PFSK-1 (cell line): Measurements from ENCODE around the gene PSD.

Experiments used
- FOXP2 ChIP-seq: optimal IDR thresholded peaks from 2 replicates; pipeline ENCODE3; 2011; ENCODE audit warnings: borderline replicate concordance, control low read depth, inconsistent platforms; ENCODE audit not compliant: insufficient read depth; ENCODE audit errors: extremely low read length, extremely low read depth
- POLR2AphosphoS5 ChIP-seq: IDR thresholded peaks from 2 replicates; pipeline ENCODE4 v1.6.1; 2012; ENCODE audit warnings: low read depth, mild to moderate bottlenecking, control low read depth, low read length, moderate library complexity
- SIN3A ChIP-seq: IDR thresholded peaks from 2 replicates; pipeline ENCODE4 v1.6.1; 2012; ENCODE audit warnings: mild to moderate bottlenecking, low read length, moderate library complexity, borderline replicate concordance; ENCODE audit not compliant: insufficient read depth
- TAF1 ChIP-seq: IDR thresholded peaks from 2 replicates; pipeline ENCODE4 v1.6.1; 2012; ENCODE audit warnings: low read length, control low read depth, borderline replicate concordance; ENCODE audit not compliant: insufficient read depth
- TF ChIP-seq, protein P1 (sequence below), 2 experiments: IDR thresholded peaks; 2 replicates each; pipeline versions ENCODE4 v1.6.1 to v1.8.0; 2011 to 2012; ENCODE audit warnings: low read depth in 2 of 2, low read length in 2 of 2, control low read depth in 1 of 2, inconsistent platforms in 1 of 2, mild to moderate bottlenecking in 1 of 2, moderate library complexity in 1 of 2; ENCODE audit not compliant: insufficient read depth in 1 of 2

PSD gene

GRCh38 chr10:102392306-102392705 is 26.3 kb downstream of the PSD start:
- TF ChIP-seq FOXP2 (no peak), TAF1 (no peak)

DNA sequence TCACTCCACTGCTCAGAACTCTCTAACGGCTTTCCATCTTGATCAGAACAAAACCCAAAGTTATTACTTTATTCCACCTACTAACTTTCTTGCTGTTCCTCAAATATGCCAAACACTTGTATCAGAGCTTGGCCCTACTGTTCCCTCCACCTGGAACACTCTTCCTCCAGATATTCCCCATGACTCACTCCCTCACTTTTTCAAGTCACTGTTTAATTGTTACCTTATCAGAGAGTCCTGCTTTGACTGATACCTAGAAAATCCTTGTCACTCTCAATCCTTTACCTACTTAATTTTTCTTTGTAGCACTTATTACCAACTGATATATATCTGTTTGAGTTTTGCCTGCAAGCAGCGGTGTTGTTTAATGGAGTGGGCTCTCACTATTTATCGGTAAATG is 28.7 kb downstream of the PSD start:
- TF ChIP-seq TAF1 (no peak), FOXP2 (no peak), POLR2AphosphoS5 (no peak), SIN3A (no peak)
- TF ChIP-seq, protein P1, sequence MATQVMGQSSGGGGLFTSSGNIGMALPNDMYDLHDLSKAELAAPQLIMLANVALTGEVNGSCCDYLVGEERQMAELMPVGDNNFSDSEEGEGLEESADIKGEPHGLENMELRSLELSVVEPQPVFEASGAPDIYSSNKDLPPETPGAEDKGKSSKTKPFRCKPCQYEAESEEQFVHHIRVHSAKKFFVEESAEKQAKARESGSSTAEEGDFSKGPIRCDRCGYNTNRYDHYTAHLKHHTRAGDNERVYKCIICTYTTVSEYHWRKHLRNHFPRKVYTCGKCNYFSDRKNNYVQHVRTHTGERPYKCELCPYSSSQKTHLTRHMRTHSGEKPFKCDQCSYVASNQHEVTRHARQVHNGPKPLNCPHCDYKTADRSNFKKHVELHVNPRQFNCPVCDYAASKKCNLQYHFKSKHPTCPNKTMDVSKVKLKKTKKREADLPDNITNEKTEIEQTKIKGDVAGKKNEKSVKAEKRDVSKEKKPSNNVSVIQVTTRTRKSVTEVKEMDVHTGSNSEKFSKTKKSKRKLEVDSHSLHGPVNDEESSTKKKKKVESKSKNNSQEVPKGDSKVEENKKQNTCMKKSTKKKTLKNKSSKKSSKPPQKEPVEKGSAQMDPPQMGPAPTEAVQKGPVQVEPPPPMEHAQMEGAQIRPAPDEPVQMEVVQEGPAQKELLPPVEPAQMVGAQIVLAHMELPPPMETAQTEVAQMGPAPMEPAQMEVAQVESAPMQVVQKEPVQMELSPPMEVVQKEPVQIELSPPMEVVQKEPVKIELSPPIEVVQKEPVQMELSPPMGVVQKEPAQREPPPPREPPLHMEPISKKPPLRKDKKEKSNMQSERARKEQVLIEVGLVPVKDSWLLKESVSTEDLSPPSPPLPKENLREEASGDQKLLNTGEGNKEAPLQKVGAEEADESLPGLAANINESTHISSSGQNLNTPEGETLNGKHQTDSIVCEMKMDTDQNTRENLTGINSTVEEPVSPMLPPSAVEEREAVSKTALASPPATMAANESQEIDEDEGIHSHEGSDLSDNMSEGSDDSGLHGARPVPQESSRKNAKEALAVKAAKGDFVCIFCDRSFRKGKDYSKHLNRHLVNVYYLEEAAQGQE (IDR thresholded peaks at IDR 0.05; ENCODE audit: insufficient read depth in 1 of 2, low read depth in 2 of 2, low read length in 2 of 2), result no peak

- no peak for TF ChIP-seq FOXP2
- TF ChIP-seq SIN3A, result no peak
- TF ChIP-seq TAF1, result no peak
- no peak for TF ChIP-seq POLR2AphosphoS5
- TF ChIP-seq, protein P1 (IDR thresholded peaks at IDR 0.05; ENCODE audit: insufficient read depth in 1 of 2, low read depth in 2 of 2, low read length in 2 of 2), result no peak
These were observed 33.8 kb downstream of the PSD start for GRCh38 chr10:102384606-102385429.

- TF ChIP-seq TAF1 (no peak), FOXP2 (no peak), POLR2AphosphoS5 (no peak), SIN3A (no peak)
- TF ChIP-seq, protein P1 (IDR thresholded peaks at IDR 0.05; ENCODE audit: insufficient read depth in 1 of 2, low read depth in 2 of 2, low read length in 2 of 2), result no peak
These were observed 34.5 kb downstream of the PSD start for GRCh38 chr10:102384053-102384452.

GRCh38 chr10:102382871-102383270 is 35.7 kb downstream of the PSD start:
- TF ChIP-seq, protein P1 (IDR thresholded peaks at IDR 0.05; ENCODE audit: insufficient read depth in 1 of 2, low read depth in 2 of 2, low read length in 2 of 2), result no peak
- no peak for TF ChIP-seq SIN3A
- no peak for TF ChIP-seq TAF1
- no peak for TF ChIP-seq POLR2AphosphoS5
- no peak for TF ChIP-seq FOXP2
